CD4-positive, alpha-beta memory T cell (primary cell): ENCODE measurements around the gene TOB1. TPM values are rescaled to one million over a fixed set of nuclear protein-coding genes. Genes with fewer than 3 reads are reported as not detected.

ENCODE experiments used
- CTCF ChIA-PET: fragments of 350-600 bp; sonication (Branson Sonifier 250); formaldehyde crosslinking; loops from one replicate; lab custom pipeline; 2021; ENCODE audit warnings: inconsistent platforms; ENCODE audit not compliant: partially characterized antibody; lab: Charles Lee
- POLR2A ChIA-PET: fragments of 350-600 bp; sonication (Branson Sonifier 250); formaldehyde crosslinking; loops from one replicate; lab custom pipeline; 2021; ENCODE audit not compliant: partially characterized antibody; lab: Charles Lee
- DNase-seq, 5 donors: peaks; one replicate each; pipeline versions ENCODE4 v3.0.0 to v3.0.0-alpha.2; 2020 to 2022; ENCODE audit warnings: mixed read lengths in 1 of 5
- H3K27ac ChIP-seq: one replicate; pipeline ENCODE4 v1.7.0; 2013; ENCODE audit warnings: low read depth, low read length
- H3K27me3 ChIP-seq: 2 replicates; pipeline ENCODE4 v1.7.0; 2013; ENCODE audit warnings: mild to moderate bottlenecking, low read length, moderate library complexity; ENCODE audit not compliant: insufficient read depth
- H3K36me3 ChIP-seq: 2 replicates; pipeline ENCODE4 v1.7.0; 2013; ENCODE audit warnings: mild to moderate bottlenecking, low read length, moderate library complexity; ENCODE audit not compliant: insufficient read depth
- H3K4me1 ChIP-seq: 2 replicates; pipeline ENCODE4 v1.7.0; 2013; ENCODE audit warnings: mild to moderate bottlenecking, low read length, moderate library complexity; ENCODE audit not compliant: insufficient read depth
- H3K4me3 ChIP-seq, 2 donors: one replicate each; pipeline ENCODE4 v1.7.0; 2013; ENCODE audit warnings: low read length in 2 of 2, mild to moderate bottlenecking in 1 of 2
- H3K9me3 ChIP-seq, 2 donors: one replicate each; pipeline ENCODE4 v1.7.0; 2013; ENCODE audit warnings: low read length in 2 of 2, control low read depth in 1 of 2; ENCODE audit not compliant: control insufficient read depth in 1 of 2
- H3K27ac Mint-ChIP-seq, 7 donors: one replicate each; pipeline ENCODE4 v1.8.0; 2020 to 2021; ENCODE audit warnings: mixed read lengths in 7 of 7, mild to moderate bottlenecking in 6 of 7, inconsistent platforms in 3 of 7, moderate library complexity in 3 of 7
- H3K27me3 Mint-ChIP-seq, 2 donors: one replicate each; pipeline ENCODE4 v1.8.0; 2020 to 2021; ENCODE audit warnings: mixed read lengths in 2 of 2
- H3K36me3 Mint-ChIP-seq, 2 donors: one replicate each; pipeline ENCODE4 v1.8.0; 2020 to 2021; ENCODE audit warnings: mixed read lengths in 2 of 2, inconsistent platforms in 1 of 2, mild to moderate bottlenecking in 1 of 2
- H3K4me1 Mint-ChIP-seq, 4 donors: one replicate each; pipeline ENCODE4 v1.8.0; 2020 to 2021; ENCODE audit warnings: mixed read lengths in 4 of 4, mild to moderate bottlenecking in 1 of 4
- H3K4me3 Mint-ChIP-seq, 8 donors: one replicate each; pipeline ENCODE4 v1.8.0; 2020 to 2021; ENCODE audit warnings: mixed read lengths in 8 of 8, mild to moderate bottlenecking in 7 of 8, moderate library complexity in 6 of 8, inconsistent platforms in 3 of 8
- H3K9me3 Mint-ChIP-seq, 8 donors: one replicate each; pipeline ENCODE4 v1.8.0; 2020 to 2021; ENCODE audit warnings: mixed read lengths in 8 of 8, mild to moderate bottlenecking in 5 of 8, inconsistent platforms in 3 of 8, moderate library complexity in 1 of 8
- intact Hi-C: fragments of 100-400 bp; cut with micrococcal nuclease; formaldehyde crosslinking; loops from one replicate; pipeline ENCODE4 v1.15.1; 2023
- polyA plus RNA-seq, 2 donors: library from polyadenylated mRNA; unstranded; fragments of 300-500 nt; fragmentation: Illumina TruSeq; gene quantifications; one replicate each; pipeline ENCODE4 v1.2.3, GENCODE V29; 2021
- total RNA-seq, 2 experiments: library from RNA; stranded (reverse); gene quantifications; one replicate each; pipeline ENCODE4 v1.2.3, GENCODE V29; 2021

The TOB1 gene
- total and polyA plus RNA-seq, 4 experiments from 2014 or later, result 74.3 to 104 (median 98.0) TPM

GRCh38 chr17:50833510-50834428 is 32.4 kb downstream of the TOB1 start:
- no peaks in the 10 kb centered on the region for H3K36me3 Mint-ChIP-seq
- no peak overlapping the region for H3K27ac ChIP-seq
- no peaks in the 10 kb centered on the region for H3K4me1 Mint-ChIP-seq
- H3K27me3 Mint-ChIP-seq, result peaks cover 4 to 11% of the 10 kb centered on the region in 2 donors
- H3K27me3 ChIP-seq, result no peaks in the 10 kb centered on the region
- no peak overlapping the region for H3K4me3 ChIP-seq
- H3K9me3 ChIP-seq, result no peaks in the 10 kb centered on the region
- no peak overlapping the region for H3K4me3 Mint-ChIP-seq
- DNase-seq, result no peak
- peak overlapping the region in 2 of 7 donors; percentile 36 to 48 for H3K27ac Mint-ChIP-seq
- ChIA-PET CTCF (interaction anchor here (1.3 to 1.4 kb wide), 2 partner anchors 16 to 51 kb away, joined by 3 to 4 read pairs; no protein-coding TSS in a partner anchor), POLR2A (interaction anchor here (0.6 kb wide), 1 partner anchor 1239 kb away, joined by 3 read pairs; no protein-coding TSS in a partner anchor)
- no peaks in the 10 kb centered on the region for H3K36me3 ChIP-seq
- intact Hi-C loops, result no loop called here
- no peaks in the 10 kb centered on the region for H3K4me1 ChIP-seq
- peaks cover 0 to 2% (median 0%) of the 10 kb centered on the region in 8 donors for H3K9me3 Mint-ChIP-seq

- H3K27ac ChIP-seq, result no peak overlapping the region
- H3K4me3 Mint-ChIP-seq, result no peak overlapping the region
- H3K4me1 Mint-ChIP-seq, result no peaks in the 10 kb centered on the region
- ChIA-PET POLR2A (no interaction called here), CTCF (interaction anchor here (1.4 kb wide), 1 partner anchor 16 kb away, joined by 4 read pairs; no protein-coding TSS in a partner anchor)
- intact Hi-C loops, result no loop called here
- no peaks in the 10 kb centered on the region for H3K36me3 ChIP-seq
- H3K36me3 Mint-ChIP-seq, result no peaks in the 10 kb centered on the region
- no peaks in the 10 kb centered on the region for H3K9me3 ChIP-seq
- H3K27me3 Mint-ChIP-seq, result peaks cover 6 to 11% of the 10 kb centered on the region in 2 donors
- H3K4me1 ChIP-seq, result no peaks in the 10 kb centered on the region
- peaks cover 0 to 2% (median 0%) of the 10 kb centered on the region in 8 donors for H3K9me3 Mint-ChIP-seq
- H3K4me3 ChIP-seq, result no peak overlapping the region
- no peak for DNase-seq
- H3K27me3 ChIP-seq, result no peaks in the 10 kb centered on the region
- H3K27ac Mint-ChIP-seq, result no peak overlapping the region
Observed at GRCh38 chr17:50832864-50833381, 33.2 kb downstream of the TOB1 start.

GRCh38 chr17:50832267-50832863 is 33.8 kb downstream of the TOB1 start:
- Mint-ChIP-seq H3K9me3 (peaks cover 0 to 2% (median 0%) of the 10 kb centered on the region in 8 donors), H3K36me3 (no peaks in the 10 kb centered on the region), H3K27ac (no peak overlapping the region), H3K4me1 (no peaks in the 10 kb centered on the region), H3K4me3 (no peak overlapping the region), H3K27me3 (peaks cover 8 to 11% of the 10 kb centered on the region in 2 donors)
- DNase-seq, result no peak
- Histone ChIP-seq H3K4me3 (no peak overlapping the region), H3K9me3 (no peaks in the 10 kb centered on the region), H3K27me3 (no peaks in the 10 kb centered on the region), H3K36me3 (no peaks in the 10 kb centered on the region), H3K27ac (no peak overlapping the region), H3K4me1 (no peaks in the 10 kb centered on the region)
- intact Hi-C loops, result no loop called here
- CTCF ChIA-PET, result no interaction called here
- POLR2A ChIA-PET, result no interaction called here

- Histone ChIP-seq H3K4me1 (no peaks in the 10 kb centered on the region), H3K4me3 (no peak overlapping the region), H3K36me3 (no peaks in the 10 kb centered on the region), H3K9me3 (no peaks in the 10 kb centered on the region), H3K27me3 (no peaks in the 10 kb centered on the region), H3K27ac (no peak overlapping the region)
- DNase-seq, result no peak
- ChIA-PET POLR2A (no interaction called here), CTCF (no interaction called here)
- intact Hi-C loops, result no loop called here
- Mint-ChIP-seq H3K36me3 (no peaks in the 10 kb centered on the region), H3K27me3 (peaks cover 8 to 11% of the 10 kb centered on the region in 2 donors), H3K4me3 (no peak overlapping the region), H3K27ac (no peak overlapping the region), H3K9me3 (peaks cover 0 to 2% (median 0%) of the 10 kb centered on the region in 8 donors), H3K4me1 (no peaks in the 10 kb centered on the region)
Observed at GRCh38 chr17:50831471-50831928, 34.7 kb downstream of the TOB1 start.

GRCh38 chr17:50830994-50831393 is 35.2 kb downstream of the TOB1 start:
- H3K4me1 ChIP-seq, result no peaks in the 10 kb centered on the region
- no peaks in the 10 kb centered on the region for H3K9me3 ChIP-seq
- no peak overlapping the region for H3K4me3 ChIP-seq
- POLR2A ChIA-PET, result no interaction called here
- DNase-seq, result no peak
- intact Hi-C loops, result no loop called here
- H3K4me1 Mint-ChIP-seq, result no peaks in the 10 kb centered on the region
- H3K4me3 Mint-ChIP-seq, result no peak overlapping the region
- no peaks in the 10 kb centered on the region for H3K36me3 Mint-ChIP-seq
- H3K27ac Mint-ChIP-seq, result no peak overlapping the region
- peaks cover 0 to 2% (median 0%) of the 10 kb centered on the region in 8 donors for H3K9me3 Mint-ChIP-seq
- no peaks in the 10 kb centered on the region for H3K27me3 ChIP-seq
- CTCF ChIA-PET, result interaction anchor here (0.7 kb wide), 1 partner anchor 21 kb away, joined by 3 read pairs; no protein-coding TSS in a partner anchor
- peaks cover 8 to 11% of the 10 kb centered on the region in 2 donors for H3K27me3 Mint-ChIP-seq
- no peaks in the 10 kb centered on the region for H3K36me3 ChIP-seq
- no peak overlapping the region for H3K27ac ChIP-seq

- no peaks in the 10 kb centered on the region for H3K27me3 ChIP-seq
- H3K27me3 Mint-ChIP-seq, result peaks cover 6 to 11% of the 10 kb centered on the region in 2 donors
- ChIA-PET CTCF (interaction anchor here (0.7 kb wide), 1 partner anchor 21 kb away, joined by 3 read pairs; no protein-coding TSS in a partner anchor), POLR2A (no interaction called here)
- H3K4me3 Mint-ChIP-seq, result no peak overlapping the region
- DNase-seq, result no peak
- no peak overlapping the region for H3K27ac Mint-ChIP-seq
- no peaks in the 10 kb centered on the region for H3K36me3 ChIP-seq
- intact Hi-C loops, result no loop called here
- no peak overlapping the region for H3K4me3 ChIP-seq
- no peaks in the 10 kb centered on the region for H3K4me1 Mint-ChIP-seq
- H3K4me1 ChIP-seq, result no peaks in the 10 kb centered on the region
- H3K9me3 Mint-ChIP-seq, result peaks cover 0 to 2% (median 0%) of the 10 kb centered on the region in 8 donors
- no peaks in the 10 kb centered on the region for H3K36me3 Mint-ChIP-seq
- no peak overlapping the region for H3K27ac ChIP-seq
- H3K9me3 ChIP-seq, result no peaks in the 10 kb centered on the region
Observed at GRCh38 chr17:50830352-50830751, 35.8 kb downstream of the TOB1 start.

GRCh38 chr17:50829332-50829731 is 36.8 kb downstream of the TOB1 start:
- H3K27ac Mint-ChIP-seq, result peak overlapping the region in 1 of 7 donors; percentile 7
- DNase-seq, result no peak
- Histone ChIP-seq H3K4me1 (no peaks in the 10 kb centered on the region), H3K9me3 (no peaks in the 10 kb centered on the region), H3K27me3 (no peaks in the 10 kb centered on the region), H3K27ac (no peak overlapping the region), H3K4me3 (no peak overlapping the region), H3K36me3 (no peaks in the 10 kb centered on the region)
- H3K36me3 Mint-ChIP-seq, result no peaks in the 10 kb centered on the region
- H3K4me3 Mint-ChIP-seq, result peak overlapping the region in 1 of 8 donors; percentile 46
- ChIA-PET CTCF (interaction anchor here (0.7 to 1.5 kb wide), 2 partner anchors 12 to 47 kb away, joined by 4 to 8 read pairs; no protein-coding TSS in a partner anchor), POLR2A (no interaction called here)
- intact Hi-C loops, result no loop called here
- peaks cover 0 to 2% (median 0%) of the 10 kb centered on the region in 8 donors for H3K9me3 Mint-ChIP-seq
- H3K4me1 Mint-ChIP-seq, result no peaks in the 10 kb centered on the region
- peaks cover 6 to 11% of the 10 kb centered on the region in 2 donors for H3K27me3 Mint-ChIP-seq
